HG02884 (cell line): Measurements from ENCODE around the gene SPSB4.
"Not testable (repeated sequence)": the region's sequence is repeated elsewhere in the genome, so short reads cannot be mapped to it uniquely, and the experiment has no call there.

Experiments
- ATAC-seq: cut with Tn5 transposase; IDR thresholded peaks from one replicate; pipeline ENCODE4 v1.9.1; 2021; ENCODE audit warnings: mild to moderate bottlenecking, moderate library complexity; ENCODE audit not compliant: unreplicated experiment

The SPSB4 gene

DNA sequence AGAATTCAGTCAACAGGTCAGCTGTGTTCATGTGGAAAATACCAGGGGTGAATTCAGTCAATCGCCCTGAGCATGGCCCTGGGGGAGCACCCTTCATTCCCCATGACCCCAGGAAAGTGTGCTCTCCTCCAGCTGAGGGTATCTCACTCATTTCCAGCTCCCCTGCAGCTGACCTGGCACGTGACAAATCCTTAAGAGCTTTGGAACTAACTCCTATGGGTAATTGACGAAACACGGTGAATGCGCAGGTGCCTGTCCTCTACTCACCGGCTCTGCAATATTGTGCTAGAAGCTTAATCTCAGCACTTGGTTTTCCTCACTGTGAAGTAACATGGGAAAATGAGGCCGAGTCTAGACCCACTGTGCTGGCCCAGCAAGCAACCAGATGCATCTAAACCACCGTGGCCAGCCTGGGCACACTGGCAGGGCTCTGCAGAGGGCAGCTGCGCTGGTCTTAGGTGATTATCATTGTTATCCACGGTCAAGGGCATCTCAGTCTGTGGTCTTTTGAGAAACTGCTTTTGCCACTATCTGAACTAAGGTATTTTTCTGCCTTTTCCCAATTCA is 63.1 kb downstream of the SPSB4 start:
- no peak for ATAC-seq

DNA sequence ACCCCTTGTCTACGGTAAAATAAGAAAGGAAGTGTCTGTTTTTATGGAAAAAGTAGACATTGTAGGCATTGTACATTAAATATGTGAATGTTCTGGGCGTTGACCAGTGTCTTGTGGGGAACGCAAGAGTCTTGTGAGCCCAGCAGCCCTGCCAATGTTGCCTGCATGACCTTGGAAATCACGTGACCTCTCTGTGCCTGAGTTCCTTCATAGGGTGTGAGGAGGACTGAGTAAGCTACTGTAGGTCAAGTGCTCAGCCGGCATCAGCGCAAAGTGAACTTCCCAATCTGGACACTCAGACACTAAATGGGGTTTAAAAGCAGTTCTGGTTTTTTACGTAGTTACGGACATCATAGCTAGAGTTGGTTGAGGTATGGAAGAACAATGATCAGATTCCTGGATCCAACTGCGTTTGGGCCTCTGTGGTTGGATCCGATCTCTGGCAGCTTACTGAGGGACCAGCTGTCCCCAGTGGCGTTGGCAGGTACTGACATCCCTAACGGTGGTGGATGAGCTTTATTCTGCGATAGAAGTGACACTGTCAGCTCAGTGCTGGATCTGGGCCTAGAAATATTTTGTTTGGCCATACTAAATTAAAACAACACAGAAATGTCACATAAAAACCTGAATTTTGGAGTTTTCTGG is 63.8 kb downstream of the SPSB4 start:
- ATAC-seq: no peak

DNA sequence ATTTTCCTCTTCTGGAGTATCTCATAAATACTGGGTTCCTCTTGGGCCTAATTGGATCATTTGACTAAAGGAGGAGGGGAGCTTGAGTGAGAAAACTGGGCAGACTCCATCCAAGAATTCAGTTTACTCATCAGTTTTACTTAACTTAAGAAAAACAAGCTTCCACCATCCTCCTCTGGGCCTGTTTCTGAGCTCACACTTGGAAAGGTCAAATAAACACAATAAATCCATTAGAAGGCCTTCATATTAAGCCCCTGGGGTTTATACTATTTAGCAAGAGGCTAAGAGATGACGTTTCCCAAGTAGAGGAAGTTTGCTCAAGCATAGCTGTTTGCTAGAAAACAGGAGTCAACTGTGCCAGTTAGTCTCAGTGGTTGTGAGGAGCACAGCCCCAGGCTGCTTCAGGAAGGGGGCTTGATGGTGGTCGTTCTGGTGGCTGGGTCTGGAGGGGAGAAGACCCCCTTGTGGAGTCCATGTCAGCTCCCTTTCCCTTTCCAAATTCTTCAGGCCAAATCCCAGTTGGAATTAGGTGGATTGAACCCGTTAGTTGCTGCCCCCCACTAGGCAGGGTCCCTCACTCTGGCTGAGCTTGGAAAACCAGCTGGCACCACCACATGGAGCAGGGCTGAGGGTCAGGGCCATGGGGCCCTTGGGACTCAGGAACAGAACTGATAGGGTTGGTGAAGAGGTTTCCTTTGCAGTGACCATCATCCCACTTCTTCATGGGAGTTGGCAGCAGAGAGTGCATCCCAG is 64.8 kb downstream of the SPSB4 start:
- ATAC-seq: no peak

DNA sequence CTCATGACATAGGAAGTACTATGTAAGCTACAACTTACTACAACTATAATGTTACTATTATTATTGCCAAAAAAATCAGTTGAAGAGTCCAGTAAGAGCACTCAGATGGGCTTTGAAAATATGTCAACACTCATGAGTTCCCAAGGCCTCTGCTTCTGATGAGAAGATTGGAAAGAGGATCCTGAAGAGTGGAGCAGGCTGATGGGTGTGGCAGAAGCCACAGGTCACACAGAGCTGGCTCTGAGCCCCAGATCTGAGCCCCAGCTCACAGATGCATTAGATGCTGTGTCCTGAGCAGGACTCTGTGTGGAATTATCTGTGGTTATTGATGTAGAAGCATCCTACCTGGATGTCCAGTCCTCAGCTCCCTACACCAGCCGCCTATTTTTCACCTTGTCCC is 65.6 kb downstream of the SPSB4 start:
- ATAC-seq: no peak

DNA sequence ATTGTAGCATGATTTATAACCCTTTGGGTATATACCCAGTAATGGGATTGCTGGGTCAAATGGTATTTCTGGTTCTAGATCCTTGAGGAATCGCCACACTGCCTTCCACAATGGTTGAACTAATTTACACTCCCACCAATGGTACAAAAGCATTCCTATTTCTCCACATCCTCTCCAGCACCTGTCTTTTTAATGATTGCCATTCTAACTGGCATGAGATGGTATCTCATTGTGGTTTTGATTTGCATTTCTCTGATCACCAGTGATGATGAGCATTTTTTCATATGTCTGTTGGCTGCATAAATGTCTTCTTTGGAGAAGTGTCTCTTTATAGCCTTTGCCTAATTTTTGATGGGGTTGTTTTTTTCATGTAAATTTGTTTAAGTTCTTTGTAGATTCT is 66.8 kb downstream of the SPSB4 start:
- ATAC-seq: not testable (repeated sequence)

DNA sequence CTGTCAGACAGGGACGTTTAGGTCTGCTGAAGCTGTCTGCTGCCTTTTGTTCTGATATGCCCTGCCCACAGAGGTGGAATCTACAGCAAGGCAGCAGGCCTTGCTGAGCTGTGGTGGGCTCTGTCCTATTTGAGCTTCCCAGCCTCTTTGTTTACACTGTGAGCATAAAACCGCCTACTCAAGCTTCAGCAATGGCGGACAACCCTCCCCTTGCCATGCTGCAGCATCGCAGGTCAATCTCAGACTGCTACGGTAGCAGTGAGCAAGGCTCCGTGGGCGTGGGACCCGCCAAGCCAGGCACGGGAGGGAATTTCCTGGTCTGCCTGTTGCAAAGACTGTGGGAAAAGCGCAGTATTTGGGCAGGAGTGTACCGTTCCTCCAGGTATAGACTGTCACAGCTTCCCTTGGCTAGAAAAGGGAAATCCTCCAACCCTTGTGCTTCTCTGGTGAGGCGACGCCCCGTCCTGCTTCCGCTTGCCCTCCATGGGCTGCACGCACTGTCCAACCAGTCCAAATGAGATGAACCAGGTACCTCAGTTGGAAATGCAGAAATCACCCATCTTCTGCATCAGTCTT is 71.4 kb downstream of the SPSB4 start:
- no peak for ATAC-seq

DNA sequence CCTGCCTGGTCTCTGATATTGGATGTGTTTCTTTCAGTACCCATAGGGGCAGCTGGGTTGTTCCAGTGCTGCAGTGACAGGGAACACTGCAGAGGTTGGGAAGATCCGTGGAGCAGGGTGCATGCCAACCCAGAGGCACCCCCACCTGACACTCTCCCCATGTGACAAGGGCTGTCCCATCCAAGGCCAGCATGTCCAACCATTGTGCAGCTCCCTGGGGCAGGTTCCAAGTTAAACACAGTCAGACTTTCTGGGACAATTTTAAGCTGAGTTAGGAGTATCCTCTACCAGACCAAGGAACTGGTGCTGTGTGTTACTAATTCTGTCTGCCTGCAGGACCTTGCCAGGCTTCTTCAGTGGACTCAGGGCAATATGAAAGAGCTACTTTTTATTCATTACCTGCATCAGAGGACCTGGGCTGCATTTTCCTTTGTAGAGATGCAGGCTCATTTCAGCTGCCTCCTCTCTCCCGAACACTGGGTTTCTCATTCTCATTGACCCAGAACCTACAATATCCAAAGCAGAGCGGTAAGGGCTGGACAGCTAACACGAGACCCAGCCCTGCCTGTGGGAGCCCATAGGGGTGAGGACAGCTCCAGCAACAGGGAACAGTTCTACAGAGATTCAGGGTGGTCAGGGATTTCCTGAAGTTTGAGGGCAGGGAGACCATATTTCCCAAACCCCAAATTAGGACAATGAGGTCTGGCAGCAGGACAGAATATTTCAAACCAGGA is 72.7 kb downstream of the SPSB4 start:
- no peak for ATAC-seq

DNA sequence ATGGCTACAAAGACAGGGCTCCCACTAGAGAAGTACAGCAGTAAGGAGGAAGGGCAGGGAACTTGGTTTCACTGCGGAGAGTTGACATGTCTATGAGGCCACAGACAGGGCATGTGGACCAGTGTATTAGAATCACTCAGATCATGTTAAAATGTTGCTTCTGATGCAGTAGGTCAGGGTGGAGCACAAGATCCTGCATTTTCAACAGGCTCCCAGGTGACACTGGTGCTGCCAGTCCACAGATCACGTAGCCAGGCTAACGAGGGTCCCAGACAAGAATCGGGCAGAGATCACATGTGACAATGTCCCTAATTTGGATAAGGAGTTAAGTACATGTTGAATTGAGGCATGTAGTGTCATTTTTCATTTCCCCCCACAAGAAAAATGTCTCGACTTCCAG is 73.6 kb downstream of the SPSB4 start:
- ATAC-seq: no peak

DNA sequence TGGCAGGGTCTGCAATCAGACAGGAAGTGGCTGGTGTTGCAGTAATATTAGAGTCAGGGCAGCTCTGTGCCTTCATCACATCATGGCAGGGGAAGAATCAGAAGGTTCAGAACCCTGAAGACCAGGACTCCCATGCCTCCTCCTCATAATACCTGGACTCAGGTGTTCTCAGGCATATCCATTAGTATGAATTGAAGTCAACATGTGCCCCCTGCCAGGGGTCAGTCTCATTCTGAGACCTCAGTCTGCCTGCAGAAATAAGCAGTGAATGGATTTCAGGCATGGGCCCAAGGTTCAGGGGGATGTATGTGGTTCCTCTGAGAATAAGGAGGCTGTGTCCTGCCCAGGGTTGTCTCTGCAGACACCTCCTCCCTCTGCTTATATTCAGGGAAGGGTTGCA is 74.2 kb downstream of the SPSB4 start:
- ATAC-seq: no peak

DNA sequence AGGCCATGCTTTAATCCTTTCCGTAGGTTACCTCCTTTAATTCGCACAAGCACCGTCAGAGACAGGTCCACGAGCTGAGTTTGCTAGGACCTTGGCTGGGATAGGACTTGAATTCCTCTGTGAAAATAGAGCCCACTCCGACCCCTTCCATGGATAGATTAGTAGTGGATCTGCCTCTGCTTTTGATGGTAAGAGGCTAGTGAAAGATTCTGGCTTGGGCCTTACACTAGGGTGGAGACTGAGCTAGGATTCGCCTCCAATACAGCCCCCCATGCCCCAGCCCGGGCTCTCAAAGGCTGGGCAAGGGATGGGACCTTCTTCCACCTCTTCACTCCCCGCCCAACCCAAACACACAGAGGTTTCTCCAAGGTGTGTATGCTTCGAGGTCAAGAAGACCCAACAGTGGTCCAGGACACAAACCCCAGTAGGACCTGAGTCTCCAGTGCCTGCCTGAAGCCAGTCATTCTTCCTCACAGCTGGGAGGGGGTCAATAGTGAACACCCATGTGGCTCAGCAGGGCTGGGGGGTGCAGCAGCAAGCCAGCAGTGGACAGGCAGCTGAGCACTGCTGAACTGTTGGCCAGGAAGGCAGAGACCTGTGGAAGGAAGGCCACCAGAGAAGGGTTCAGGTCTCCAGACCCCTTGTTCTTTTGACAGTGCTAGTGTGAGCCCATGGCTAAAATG is 75.7 kb downstream of the SPSB4 start:
- no peak for ATAC-seq

DNA sequence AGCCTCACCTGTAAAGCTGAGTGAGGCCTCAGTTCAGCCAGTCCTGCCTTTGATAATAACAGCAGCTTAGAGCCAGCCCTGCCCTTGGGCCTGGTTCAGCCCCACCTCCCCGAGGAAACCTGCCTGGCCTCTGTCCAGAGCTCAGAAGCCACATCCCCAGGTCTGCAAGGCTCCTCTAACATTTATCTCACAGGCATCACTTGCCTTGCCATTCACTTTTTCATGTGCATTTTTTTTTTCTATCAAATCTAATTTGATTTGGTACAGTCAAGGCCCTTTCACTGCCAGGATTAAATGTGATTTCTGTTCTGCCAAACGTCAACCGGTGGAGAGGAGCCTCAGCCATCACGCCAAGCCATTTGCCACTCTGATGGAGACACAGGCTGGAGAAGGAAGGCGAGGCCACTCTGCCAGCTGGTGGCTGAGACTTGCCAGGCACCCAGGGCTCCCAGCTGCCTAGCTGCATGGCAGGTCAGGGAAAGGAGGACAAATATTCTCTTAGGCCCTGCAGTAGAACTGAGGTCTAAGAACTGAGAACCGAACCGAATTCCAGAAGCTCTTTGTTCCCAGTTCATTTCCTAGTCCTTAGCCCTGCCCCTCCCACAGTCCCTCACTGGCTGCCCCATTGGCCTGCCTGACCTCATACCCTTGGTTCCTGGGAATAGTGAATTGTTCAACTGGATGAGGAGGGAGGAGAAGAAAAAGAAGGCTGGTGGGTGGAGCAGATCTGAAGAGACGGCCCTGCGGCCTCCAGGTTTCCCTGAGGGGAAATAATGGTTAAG is 76.4 kb downstream of the SPSB4 start:
- no peak for ATAC-seq

DNA sequence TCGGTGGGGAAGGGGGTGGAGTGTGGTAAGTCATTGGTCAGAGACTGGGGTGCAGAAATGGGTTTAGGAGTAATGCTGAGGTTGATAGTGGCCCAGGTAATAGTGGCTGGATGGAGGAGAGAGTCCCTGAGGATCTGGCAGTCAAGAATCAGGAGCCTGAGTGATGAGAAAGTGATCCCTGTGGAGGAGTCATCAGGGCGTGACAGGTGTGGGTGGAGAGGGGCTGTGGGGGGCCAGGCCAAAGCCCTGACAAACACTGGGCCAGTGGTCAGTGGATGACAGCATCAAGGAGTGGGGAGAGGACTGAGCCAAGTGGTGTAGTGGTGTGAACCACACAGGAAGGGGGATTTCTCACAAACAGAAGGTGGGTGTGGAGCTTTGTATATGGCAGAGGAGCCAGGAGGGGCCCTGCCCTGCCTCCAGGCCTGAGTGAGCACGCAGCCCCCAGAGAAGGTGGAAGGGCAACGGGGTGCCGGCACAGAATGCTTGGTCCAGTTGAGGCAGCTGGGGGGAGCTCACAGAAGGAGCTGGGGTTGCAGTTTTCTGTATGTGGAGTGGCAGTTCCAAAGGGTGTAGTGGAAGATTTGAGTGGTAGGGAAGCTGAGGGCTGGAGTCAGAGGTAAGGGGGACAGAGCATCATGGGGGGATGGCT is 77.1 kb downstream of the SPSB4 start:
- no peak for ATAC-seq

DNA sequence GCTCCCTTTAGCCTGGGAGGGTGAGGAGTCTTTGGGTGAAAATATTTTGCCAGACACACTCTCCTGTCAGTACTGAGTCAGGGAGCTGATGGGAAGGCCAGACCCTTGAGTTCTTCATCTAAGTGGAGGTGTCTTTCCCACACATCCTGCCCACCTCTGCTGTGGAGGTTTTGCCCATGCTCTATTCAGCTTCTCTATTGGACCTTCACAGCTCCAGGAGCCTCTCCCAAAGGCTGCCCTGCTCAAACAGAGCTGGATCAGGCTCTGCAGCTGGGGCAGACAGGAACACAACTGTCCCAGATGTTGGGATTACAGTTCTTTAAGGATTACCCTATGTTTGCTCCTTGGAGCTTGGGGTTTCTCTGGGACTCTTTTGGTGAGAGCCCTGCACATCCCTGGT is 77.9 kb downstream of the SPSB4 start:
- ATAC-seq: no peak

DNA sequence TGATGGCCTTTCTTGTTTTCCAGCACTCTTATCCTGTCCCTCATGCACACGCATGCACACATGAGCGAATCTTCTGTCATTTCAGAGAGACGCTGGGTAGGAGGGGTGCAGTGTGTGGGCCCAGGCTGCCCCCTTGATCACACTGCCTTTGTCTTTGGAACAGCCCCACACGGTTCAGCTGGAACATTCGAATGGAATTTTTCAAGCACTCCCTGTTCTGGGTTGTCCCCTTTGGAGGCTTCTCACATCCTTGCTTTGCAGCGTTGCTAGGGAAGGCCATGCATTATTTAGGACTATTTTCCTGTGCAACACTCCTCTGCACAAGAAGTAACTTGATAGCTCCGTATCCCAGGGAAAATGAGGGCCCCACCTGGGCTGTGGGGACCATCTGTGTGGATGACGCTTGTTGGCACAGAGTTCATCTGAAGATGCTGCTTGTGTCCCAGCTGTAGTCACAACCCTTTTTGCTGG is 78.4 kb downstream of the SPSB4 start:
- ATAC-seq: no peak

DNA sequence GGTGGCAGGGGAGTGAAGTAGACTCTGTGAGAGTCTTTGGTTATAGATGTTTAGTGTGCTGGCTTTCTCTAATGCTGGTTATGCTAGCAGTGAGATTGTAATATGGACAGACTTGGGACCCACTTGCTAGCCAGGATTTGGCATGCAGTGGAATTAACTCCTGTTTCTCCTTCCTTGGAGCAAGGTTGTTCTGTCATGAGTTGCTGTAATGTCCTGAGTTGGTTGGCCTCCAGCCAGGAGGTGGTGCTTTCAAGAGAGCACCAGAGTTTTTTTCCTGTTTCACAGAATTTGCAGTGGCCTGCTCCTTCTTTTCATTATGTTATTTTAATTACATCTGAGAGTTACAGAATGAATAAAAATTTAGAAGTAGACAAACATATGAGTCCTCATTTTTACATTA is 92.4 kb downstream of the SPSB4 start:
- no peak for ATAC-seq

DNA sequence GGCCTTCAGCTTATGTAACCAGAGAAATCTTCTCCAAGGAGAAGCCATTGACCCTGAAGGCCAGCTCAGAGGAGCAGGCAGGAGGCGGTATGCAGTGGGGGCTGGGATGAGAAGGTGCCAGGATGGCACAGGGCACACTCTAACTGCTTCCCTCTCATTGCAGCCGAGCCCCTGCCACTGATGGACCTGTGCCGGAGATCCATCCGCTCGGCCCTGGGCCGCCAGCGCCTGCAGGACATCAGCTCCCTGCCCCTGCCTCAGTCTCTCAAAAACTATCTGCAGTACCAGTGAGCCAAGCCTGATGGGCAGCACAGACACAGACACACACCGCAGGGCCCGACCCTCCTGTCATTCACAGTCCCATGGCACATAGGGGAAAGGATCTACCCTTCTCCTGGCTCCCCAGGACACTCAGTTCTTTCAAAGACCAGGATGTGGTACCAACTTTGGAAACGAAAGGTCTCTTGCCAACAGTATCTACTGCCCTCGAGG is 95.9 kb downstream of the SPSB4 start:
- no peak for ATAC-seq

DNA sequence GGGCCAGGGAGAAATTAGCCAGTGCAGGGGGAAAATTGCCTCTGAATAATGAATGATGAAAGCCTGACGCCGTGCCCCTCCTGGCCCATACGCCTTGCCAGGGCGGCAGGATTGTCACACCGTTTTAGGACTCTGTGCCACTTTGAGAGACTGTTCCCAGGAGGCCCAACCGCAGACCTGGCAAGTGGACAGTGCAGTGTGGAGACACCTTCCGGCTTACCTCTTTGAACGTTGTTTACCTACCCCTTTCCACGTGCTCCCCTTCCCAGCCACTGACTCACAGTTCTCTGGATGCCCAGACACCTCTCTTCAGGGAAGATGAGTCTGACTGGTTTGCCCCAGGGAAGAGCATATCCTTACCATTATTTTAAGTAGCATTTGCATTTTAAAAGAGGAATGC is 96.5 kb downstream of the SPSB4 start:
- ATAC-seq: no peak

DNA sequence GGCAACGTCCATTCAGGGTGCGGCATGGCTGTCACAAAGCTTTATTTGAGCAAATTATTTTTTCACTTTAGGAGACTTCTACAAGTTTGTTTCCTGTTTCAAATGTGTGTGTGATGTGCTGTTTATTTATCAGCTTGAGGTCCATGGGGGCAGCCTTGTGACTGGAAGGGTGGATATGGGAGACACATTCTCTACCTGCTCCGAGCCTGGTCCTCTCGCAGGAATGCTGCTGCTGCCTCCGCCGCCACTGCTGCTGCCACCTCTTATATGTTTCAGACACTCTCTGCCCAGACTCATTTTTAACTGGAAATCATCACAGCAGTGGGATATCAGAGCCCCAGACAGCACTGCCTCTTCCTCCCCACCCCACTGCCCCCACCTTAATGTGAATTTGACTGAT is 97.0 kb downstream of the SPSB4 start:
- no peak for ATAC-seq

DNA sequence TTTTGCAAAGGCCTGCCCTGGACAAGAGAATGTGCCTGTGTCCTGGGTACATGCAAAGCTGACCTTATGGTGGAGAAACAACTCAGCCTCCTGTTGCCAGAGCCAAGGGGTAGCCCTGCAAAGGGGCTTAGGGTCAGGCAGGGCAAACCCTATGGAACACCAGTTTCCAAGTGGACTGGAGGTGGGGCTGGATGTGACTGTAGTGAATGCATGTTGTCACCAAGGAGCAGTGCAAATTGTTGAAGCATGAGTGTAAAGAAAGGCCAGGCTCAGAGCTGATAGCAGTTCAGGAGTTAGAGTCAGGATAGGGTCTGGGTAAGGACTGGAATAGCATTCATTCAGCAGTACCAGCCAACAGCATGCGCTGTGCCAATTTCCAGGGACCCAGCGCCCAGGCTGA is 97.6 kb downstream of the SPSB4 start:
- no peak for ATAC-seq
